ENCODE results near the gene FAM78A.
"Not testable (repeated sequence)": the region's sequence is repeated elsewhere in the genome, so short reads cannot be mapped to it uniquely, and the experiment has no call there.

The FAM78A gene

DNA sequence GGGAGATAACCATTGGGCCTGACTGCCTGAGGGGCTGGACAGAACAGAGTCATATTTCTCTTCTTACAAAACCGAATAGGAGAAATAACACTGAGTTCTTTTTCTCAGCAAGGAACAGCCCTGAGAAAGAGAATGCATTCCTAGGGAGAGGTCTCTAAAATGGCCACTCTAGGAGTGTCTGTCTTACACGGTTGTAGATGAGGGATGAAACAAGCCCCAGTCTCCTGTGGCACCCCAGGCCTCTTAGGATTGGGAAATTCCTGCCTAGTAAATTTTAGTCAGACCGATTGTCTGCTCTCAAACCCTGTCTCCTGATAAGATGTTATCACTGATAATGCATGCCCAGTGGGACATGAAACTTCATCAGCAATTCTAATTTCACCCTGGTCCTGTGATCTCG lies 64.4 kb downstream of the FAM78A start:
- not testable (repeated sequence) for DNase-seq (ENCODE audit: low read depth in 2 of 2)
